Fibroblast of skin of abdomen (primary cell): ENCODE measurements around the gene RCBTB2. TPM values are rescaled to one million over a fixed set of nuclear protein-coding genes. Genes with fewer than 3 reads are reported as not detected.
"Not testable (repeated sequence)": the region's sequence is repeated elsewhere in the genome, so short reads cannot be mapped to it uniquely, and the experiment has no call there.

ENCODE experiments used
- DNase-seq: peaks from one replicate; pipeline ENCODE4 v3.0.0-alpha.2; 2013
- polyA plus RNA-seq, 2 experiments: library from polyadenylated mRNA; unstranded; fragments of 120-200 nt; gene quantifications; one replicate each; pipeline ENCODE4 v1.2.1, GENCODE V29; 2013; ENCODE audit not compliant: insufficient read length in 2 of 2

The RCBTB2 gene
- polyA plus RNA-seq (2013, experiment 1 of 2; ENCODE audit: insufficient read length) = 5.1 TPM
- 4.7 TPM for polyA plus RNA-seq (2013, experiment 2 of 2; ENCODE audit: insufficient read length)

GRCh38 chr13:48532506-48533499, at the start of gene RCBTB2:
TSS of gene RCBTB2 (minus strand) at chr13:48533080. CDS start at chr13:48521939, 11,141 bp downstream.
- peak; percentile 98 for DNase-seq

GRCh38 chr13:48582084-48582483, 49.2 kb upstream of the RCBTB2 start:
- no peak for DNase-seq

GRCh38 chr13:48580896-48581295, 48.0 kb upstream of the RCBTB2 start:
- no peak for DNase-seq

GRCh38 chr13:48580185-48580803, 47.4 kb upstream of the RCBTB2 start:
- peak; percentile 54 for DNase-seq

- DNase-seq = not testable (repeated sequence)
These were observed 47.0 kb upstream of the RCBTB2 start for GRCh38 chr13:48579919-48580180.

GRCh38 chr13:48579165-48579918, 46.5 kb upstream of the RCBTB2 start:
- no peak for DNase-seq

- DNase-seq = no peak
These were observed 45.8 kb upstream of the RCBTB2 start for GRCh38 chr13:48578516-48579164.

GRCh38 chr13:48576448-48577010, 43.6 kb upstream of the RCBTB2 start:
- no peak for DNase-seq

GRCh38 chr13:48575031-48575430, 42.2 kb upstream of the RCBTB2 start:
- no peak for DNase-seq

- DNase-seq = no peak
These were observed 41.3 kb upstream of the RCBTB2 start for GRCh38 chr13:48574041-48574796.

GRCh38 chr13:48573213-48574007, 40.5 kb upstream of the RCBTB2 start:
- DNase-seq = no peak

- DNase-seq = peak; percentile 78
These were observed 38.4 kb upstream of the RCBTB2 start for GRCh38 chr13:48571126-48571913.

- DNase-seq = no peak
These were observed 37.4 kb upstream of the RCBTB2 start for GRCh38 chr13:48570216-48570828.

GRCh38 chr13:48569104-48569666, 36.3 kb upstream of the RCBTB2 start:
- DNase-seq = no peak

GRCh38 chr13:48568370-48569103, 35.7 kb upstream of the RCBTB2 start:
- no peak for DNase-seq

- DNase-seq = no peak
These were observed 34.9 kb upstream of the RCBTB2 start for GRCh38 chr13:48567515-48568369.

- DNase-seq = no peak
These were observed 31.2 kb upstream of the RCBTB2 start for GRCh38 chr13:48564056-48564455.
